Chondrocyte (in vitro differentiated cells): ENCODE measurements around the gene FMNL2. TPM values are rescaled to one million over a fixed set of nuclear protein-coding genes. Genes with fewer than 3 reads are reported as not detected.

Experiments used
- DNase-seq: peaks from one replicate; pipeline ENCODE4 v3.0.0; 2021; ENCODE audit warnings: mixed read lengths, low spot score
- H3K27ac Mint-ChIP-seq: one replicate; pipeline ENCODE4 v1.8.0; 2021; ENCODE audit warnings: mild to moderate bottlenecking, moderate library complexity, mixed read lengths; ENCODE audit not compliant: unreplicated experiment
- H3K27me3 Mint-ChIP-seq: 2 replicates; pipeline ENCODE4 v1.8.0; 2021; ENCODE audit warnings: low read depth, mixed read lengths
- H3K36me3 Mint-ChIP-seq: 2 replicates; pipeline ENCODE4 v1.8.0; 2021; ENCODE audit warnings: low read depth, mixed read lengths
- H3K4me1 Mint-ChIP-seq: 2 replicates; pipeline ENCODE4 v1.8.0; 2021; ENCODE audit warnings: low read depth, mild to moderate bottlenecking, mixed read lengths
- H3K4me3 Mint-ChIP-seq: one replicate; pipeline ENCODE4 v1.8.0; 2021; ENCODE audit warnings: mild to moderate bottlenecking, moderate library complexity, mixed read lengths; ENCODE audit not compliant: unreplicated experiment
- H3K9me3 Mint-ChIP-seq: 2 replicates; pipeline ENCODE4 v1.8.0; 2021; ENCODE audit warnings: low read depth, mixed read lengths
- total RNA-seq: library from RNA; stranded (reverse); gene quantifications from 3 replicates; pipeline ENCODE4 v1.2.1, GENCODE V29; 2021
- TF ChIP-seq, protein P1 (sequence below): fragments of 200-600 bp; sonication (generic); IDR thresholded peaks from 2 replicates; pipeline ENCODE4 v1.5.0; 2021; ENCODE audit warnings: antibody characterized with exemption, mild to moderate bottlenecking, moderate library complexity

Gene FMNL2
- total RNA-seq, 1 donor from 2014 or later = 33.9 TPM

DNA sequence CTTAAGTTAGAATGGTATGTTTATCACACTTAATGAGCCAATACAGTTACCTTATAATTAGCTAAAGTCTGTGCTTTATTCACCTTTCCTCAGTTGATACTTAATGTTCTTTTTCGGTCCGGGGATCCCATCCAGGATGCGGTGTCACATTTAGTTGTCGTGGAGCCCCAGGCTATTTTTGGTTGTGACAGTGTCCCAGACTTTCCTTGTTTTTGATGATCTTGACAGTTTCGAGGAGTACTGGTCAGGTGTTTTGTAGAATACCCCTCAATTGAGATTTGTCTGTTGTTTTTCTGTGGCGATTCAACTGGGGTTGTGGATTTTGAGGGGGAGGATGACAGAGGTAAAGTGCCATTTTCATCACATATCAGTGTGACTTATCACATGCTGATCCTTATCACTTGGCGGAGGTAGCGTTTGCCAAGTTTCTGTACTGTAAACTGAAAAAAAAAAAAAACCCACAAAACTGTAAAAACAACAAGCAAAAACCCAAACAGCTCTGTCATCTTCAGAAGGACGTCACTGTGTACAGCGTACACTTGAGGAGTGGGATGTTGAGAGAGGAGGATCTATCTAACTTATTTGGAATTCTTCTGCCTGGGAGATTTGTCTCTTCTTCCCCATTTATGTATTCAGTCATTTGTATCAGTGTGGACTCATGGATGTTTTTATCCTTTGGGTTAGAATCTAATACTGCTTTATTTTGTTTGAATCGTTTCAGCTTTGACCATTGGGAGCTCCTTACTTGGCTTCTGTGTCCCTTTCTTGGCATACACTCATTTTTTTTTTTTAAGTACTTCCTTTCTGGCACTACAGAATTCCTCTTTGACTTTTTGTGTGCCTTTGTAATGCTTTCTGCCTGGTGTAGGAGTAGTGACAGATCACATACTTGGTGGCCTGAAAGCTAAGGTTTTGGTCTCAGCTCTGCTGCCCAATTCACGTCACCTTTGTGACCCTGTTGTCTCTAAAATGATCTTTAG, 68.1 kb downstream of the FMNL2 start:
- no peak for DNase-seq
- H3K27ac Mint-ChIP-seq = peak overlapping the region; percentile 38
- H3K4me1 Mint-ChIP-seq = peaks cover 87% of the 10 kb centered on the region
- H3K27me3 Mint-ChIP-seq = no peaks in the 10 kb centered on the region
- H3K9me3 Mint-ChIP-seq = no peaks in the 10 kb centered on the region
- H3K4me3 Mint-ChIP-seq = no peak overlapping the region
- no peaks in the 10 kb centered on the region for H3K36me3 Mint-ChIP-seq
- TF ChIP-seq, protein P1, sequence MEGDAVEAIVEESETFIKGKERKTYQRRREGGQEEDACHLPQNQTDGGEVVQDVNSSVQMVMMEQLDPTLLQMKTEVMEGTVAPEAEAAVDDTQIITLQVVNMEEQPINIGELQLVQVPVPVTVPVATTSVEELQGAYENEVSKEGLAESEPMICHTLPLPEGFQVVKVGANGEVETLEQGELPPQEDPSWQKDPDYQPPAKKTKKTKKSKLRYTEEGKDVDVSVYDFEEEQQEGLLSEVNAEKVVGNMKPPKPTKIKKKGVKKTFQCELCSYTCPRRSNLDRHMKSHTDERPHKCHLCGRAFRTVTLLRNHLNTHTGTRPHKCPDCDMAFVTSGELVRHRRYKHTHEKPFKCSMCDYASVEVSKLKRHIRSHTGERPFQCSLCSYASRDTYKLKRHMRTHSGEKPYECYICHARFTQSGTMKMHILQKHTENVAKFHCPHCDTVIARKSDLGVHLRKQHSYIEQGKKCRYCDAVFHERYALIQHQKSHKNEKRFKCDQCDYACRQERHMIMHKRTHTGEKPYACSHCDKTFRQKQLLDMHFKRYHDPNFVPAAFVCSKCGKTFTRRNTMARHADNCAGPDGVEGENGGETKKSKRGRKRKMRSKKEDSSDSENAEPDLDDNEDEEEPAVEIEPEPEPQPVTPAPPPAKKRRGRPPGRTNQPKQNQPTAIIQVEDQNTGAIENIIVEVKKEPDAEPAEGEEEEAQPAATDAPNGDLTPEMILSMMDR = no peak

DNA sequence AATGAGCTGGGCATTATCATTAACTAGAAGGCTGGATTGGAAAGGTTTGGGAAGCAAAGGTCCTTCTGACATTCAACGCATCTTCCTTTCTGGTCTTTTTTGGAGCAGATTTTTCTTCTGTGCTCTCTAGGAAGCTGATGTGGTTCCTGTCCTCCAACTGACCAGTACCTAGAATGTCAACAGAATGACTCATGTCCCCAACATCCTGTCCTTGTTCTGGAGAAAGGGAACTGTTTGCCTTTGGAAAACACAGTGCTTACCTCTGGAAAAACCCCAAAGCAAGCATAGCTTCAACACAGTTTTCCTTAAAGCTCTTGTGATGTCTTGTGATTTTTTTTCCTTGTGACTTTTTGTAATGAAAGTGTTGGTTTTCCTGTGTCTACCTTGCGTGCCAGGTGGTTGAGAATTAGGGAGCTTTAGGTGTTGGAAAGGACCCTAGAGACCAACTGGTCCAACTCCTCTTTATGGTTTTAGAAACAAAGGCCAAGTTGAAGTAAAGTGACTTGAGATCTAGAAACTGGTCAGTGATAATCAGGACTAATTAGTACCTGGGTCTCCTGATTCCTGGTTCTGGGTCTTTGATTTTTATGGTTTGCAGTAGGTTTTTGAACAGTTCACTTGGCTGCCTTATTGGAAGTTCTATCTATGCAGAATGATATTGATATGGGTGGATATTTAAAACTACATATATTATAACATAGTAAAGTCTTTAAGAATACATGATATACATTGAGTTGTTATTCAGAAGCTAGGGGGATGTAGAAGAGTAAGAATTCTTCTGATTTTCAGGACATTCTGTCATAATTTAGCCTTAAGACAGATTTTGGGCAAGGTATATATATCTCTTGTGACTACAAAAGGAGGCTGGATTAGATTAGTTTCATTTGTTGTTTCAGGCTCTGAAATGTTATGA, 70.5 kb downstream of the FMNL2 start:
- no peak overlapping the region for H3K4me3 Mint-ChIP-seq
- DNase-seq = no peak
- peaks cover 82% of the 10 kb centered on the region for H3K4me1 Mint-ChIP-seq

DNA sequence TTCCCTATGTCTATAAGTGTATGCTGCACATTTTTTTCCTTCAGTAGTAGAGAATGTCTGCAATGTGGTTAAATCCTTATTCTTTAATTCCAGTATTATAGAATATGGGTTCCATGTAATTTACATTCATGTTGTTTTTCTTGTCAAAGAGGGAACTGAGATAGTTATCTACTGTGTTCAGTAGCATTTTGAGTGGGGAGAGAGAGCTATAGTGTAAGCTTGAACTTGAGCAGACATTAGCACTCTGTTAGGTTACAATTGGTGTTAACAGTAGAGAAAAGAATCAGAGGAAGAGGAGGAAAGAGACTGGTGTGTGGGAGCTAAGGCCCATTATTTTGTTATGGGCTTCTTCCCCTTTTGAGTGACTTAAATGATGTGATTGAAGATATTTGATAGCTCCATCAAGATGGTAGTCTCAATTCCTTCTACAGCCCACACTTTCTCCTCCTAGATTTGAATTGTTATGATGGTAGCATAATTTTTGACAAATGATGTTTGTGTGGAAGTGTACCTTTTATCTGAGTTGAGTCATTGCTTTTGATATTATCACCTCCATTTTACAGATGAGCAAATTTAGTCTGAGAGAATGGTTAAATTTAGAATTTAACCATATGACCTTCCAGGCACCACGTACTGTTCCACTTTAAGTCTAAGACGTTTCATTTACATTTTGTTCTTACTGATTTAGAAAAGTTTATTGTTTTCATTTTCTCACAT, 71.3 kb downstream of the FMNL2 start:
- Mint-ChIP-seq H3K36me3 (no peaks in the 10 kb centered on the region), H3K27me3 (no peaks in the 10 kb centered on the region), H3K4me3 (no peak overlapping the region), H3K9me3 (no peaks in the 10 kb centered on the region), H3K27ac (peak overlapping the region; percentile 49), H3K4me1 (peaks cover 79% of the 10 kb centered on the region)
- no peak for DNase-seq
- TF ChIP-seq, protein P1 = no peak

More for the DNA sequence above, 70.5 kb downstream of the FMNL2 start:
- TF ChIP-seq, protein P1 = no peak
- Mint-ChIP-seq H3K27me3 (no peaks in the 10 kb centered on the region), H3K36me3 (no peaks in the 10 kb centered on the region), H3K9me3 (no peaks in the 10 kb centered on the region), H3K27ac (peak overlapping the region; percentile 70)

DNA sequence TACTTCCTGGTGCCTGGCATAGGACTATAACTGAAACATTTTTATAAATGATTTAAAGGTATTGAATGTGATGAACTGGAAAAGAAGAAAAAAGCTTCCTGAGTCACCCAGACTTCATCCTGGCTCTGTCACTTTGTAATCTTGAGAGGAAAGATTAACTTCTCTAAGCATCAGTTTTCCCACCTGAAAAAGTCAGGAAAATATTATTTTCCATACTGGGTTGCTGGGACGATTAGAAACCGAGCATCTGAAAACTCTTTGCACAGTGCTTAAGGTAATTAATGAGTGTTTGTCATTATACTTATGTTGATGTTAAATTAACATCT, 71.8 kb downstream of the FMNL2 start:
- Mint-ChIP-seq H3K27me3 (no peaks in the 10 kb centered on the region), H3K27ac (peak overlapping the region; percentile 65), H3K4me1 (peaks cover 79% of the 10 kb centered on the region), H3K36me3 (no peaks in the 10 kb centered on the region), H3K9me3 (no peaks in the 10 kb centered on the region), H3K4me3 (peak overlapping the region; percentile 65)
- TF ChIP-seq, protein P1 = no peak
- DNase-seq = no peak
